Keratinocyte (primary cell): Measurements from ENCODE around the gene ABCC3. TPM values are rescaled to one million over a fixed set of nuclear protein-coding genes. Genes with fewer than 3 reads are reported as not detected.
A peak's percentile ranks its signal among the peaks of the same experiment; 100 is the strongest.

ENCODE experiments used
- DNase-seq: peaks from one replicate; pipeline ENCODE4 v3.0.0-alpha.2; 2011; ENCODE audit warnings: low read depth, missing footprints, low spot score
- FAIRE-seq: peaks from 2 replicates; lab custom pipeline; 2011; peaks lifted over from hg19 to GRCh38; lab: Jason Lieb, UNC
- H2AFZ ChIP-seq: 2 replicates; pipeline ENCODE4 v1.6.0; 2012; ENCODE audit warnings: low read length, control low read depth, inconsistent platforms; ENCODE audit not compliant: control insufficient read depth
- H3K27ac ChIP-seq: 2 replicates; pipeline ENCODE4 v1.5.1; 2011; ENCODE audit warnings: low read length; ENCODE audit not compliant: control insufficient read depth, insufficient read depth
- H3K27me3 ChIP-seq: 3 replicates; pipeline ENCODE4 v1.6.0; 2011; ENCODE audit warnings: low read length; ENCODE audit not compliant: control insufficient read depth, insufficient read depth; ENCODE audit errors: extremely low read depth
- H3K36me3 ChIP-seq, 2 experiments: 2 replicates in 1 of 2; 3 replicates in 1 of 2; pipeline ENCODE4 v1.5.1; 2011; ENCODE audit warnings: low read length in 2 of 2, mild to moderate bottlenecking in 1 of 2; ENCODE audit not compliant: control insufficient read depth in 2 of 2, insufficient read depth in 2 of 2; ENCODE audit errors: extremely low read depth in 1 of 2
- H3K4me1 ChIP-seq: 3 replicates; pipeline ENCODE4 v1.5.1; 2011; ENCODE audit warnings: low read length; ENCODE audit not compliant: control insufficient read depth, insufficient read depth; ENCODE audit errors: extremely low read depth
- H3K4me2 ChIP-seq: 3 replicates; pipeline ENCODE4 v1.6.0; 2011; ENCODE audit warnings: low read depth, low read length; ENCODE audit not compliant: control insufficient read depth, insufficient read depth; ENCODE audit errors: extremely low read depth
- H3K4me3 ChIP-seq, 3 experiments: fragments of 200-600 bp in 1 of 3; sonication (generic) in 1 of 3; 2 replicates in 2 of 3; 3 replicates in 1 of 3; pipeline ENCODE4 v1.5.1; 2011 to 2016; ENCODE audit warnings: low read length in 3 of 3, mild to moderate bottlenecking in 3 of 3, control low read depth in 2 of 3, inconsistent platforms in 1 of 3, low read depth in 1 of 3, mixed read lengths in 1 of 3, mixed run types in 1 of 3, moderate library complexity in 1 of 3; ENCODE audit not compliant: control insufficient read depth in 2 of 3, insufficient read depth in 2 of 3; ENCODE audit errors: extremely low read depth in 1 of 3
- H3K79me2 ChIP-seq: 2 replicates; pipeline ENCODE4 v1.6.0; 2012; ENCODE audit warnings: low read length; ENCODE audit not compliant: control insufficient read depth, insufficient read depth
- H3K9ac ChIP-seq: 3 replicates; pipeline ENCODE4 v1.6.0; 2011; ENCODE audit warnings: low read length; ENCODE audit not compliant: control insufficient read depth, insufficient read depth; ENCODE audit errors: extremely low read depth
- H3K9me1 ChIP-seq: 3 replicates; pipeline ENCODE4 v1.6.0; 2011; ENCODE audit warnings: low read length; ENCODE audit not compliant: control insufficient read depth, insufficient read depth; ENCODE audit errors: extremely low read depth
- H3K9me3 ChIP-seq: 2 replicates; pipeline ENCODE4 v1.5.1; 2012; ENCODE audit warnings: low read depth, low read length; ENCODE audit not compliant: control insufficient read depth
- H4K20me1 ChIP-seq: 3 replicates; pipeline ENCODE4 v1.6.0; 2011; ENCODE audit warnings: low read length; ENCODE audit not compliant: control insufficient read depth, insufficient read depth; ENCODE audit errors: extremely low read depth
- EZH2 ChIP-seq: IDR thresholded peaks from one replicate; pipeline ENCODE4 v1.6.1; 2012; ENCODE audit warnings: inconsistent platforms, mild to moderate bottlenecking, low read length, moderate library complexity
- dilution Hi-C: fragments of 300-500 bp; cut with MboI; formaldehyde crosslinking; loops from one replicate; pipeline ENCODE4 v1.7.0; 2020; ENCODE audit warnings: low sequenced_read_pairs; ENCODE audit not compliant: extremely low pct_ligation_motif_present
- polyA plus RNA-seq, 5 experiments: library from polyadenylated mRNA; depleted of rRNA in 3 of 5; stranded (reverse) in 3 of 5; stranded (forward) in 1 of 5; unstranded in 1 of 5; fragments of >200 nt; gene quantifications; 1 replicate in 1 of 5; 2 replicates in 3 of 5; 3 replicates in 1 of 5; pipeline versions ENCODE4 v1.2.1 to v1.2.3, GENCODE V29; 2011 to 2012; ENCODE audit warnings: missing spikeins in 2 of 5, low read depth in 1 of 5, low replicate concordance in 1 of 5
- TF ChIP-seq, protein P1 (sequence below), 3 experiments: IDR thresholded peaks in 1 of 3; conservative IDR thresholded peaks in 1 of 3; optimal IDR thresholded peaks in 1 of 3; 2 replicates in 2 of 3; 3 replicates in 1 of 3; pipeline versions ENCODE3 to v1.5.1; 2011; ENCODE audit warnings: low read length in 3 of 3, mild to moderate bottlenecking in 3 of 3, moderate library complexity in 2 of 3, control low read depth in 1 of 3, inconsistent platforms in 1 of 3; ENCODE audit not compliant: insufficient read depth in 2 of 3; ENCODE audit errors: extremely low read depth in 1 of 3

ABCC3 gene
- polyA plus RNA-seq, 1 donor (not counting 4 experiments of a cell fraction or from before 2014, with no cell fraction given): 41.7 TPM

DNA sequence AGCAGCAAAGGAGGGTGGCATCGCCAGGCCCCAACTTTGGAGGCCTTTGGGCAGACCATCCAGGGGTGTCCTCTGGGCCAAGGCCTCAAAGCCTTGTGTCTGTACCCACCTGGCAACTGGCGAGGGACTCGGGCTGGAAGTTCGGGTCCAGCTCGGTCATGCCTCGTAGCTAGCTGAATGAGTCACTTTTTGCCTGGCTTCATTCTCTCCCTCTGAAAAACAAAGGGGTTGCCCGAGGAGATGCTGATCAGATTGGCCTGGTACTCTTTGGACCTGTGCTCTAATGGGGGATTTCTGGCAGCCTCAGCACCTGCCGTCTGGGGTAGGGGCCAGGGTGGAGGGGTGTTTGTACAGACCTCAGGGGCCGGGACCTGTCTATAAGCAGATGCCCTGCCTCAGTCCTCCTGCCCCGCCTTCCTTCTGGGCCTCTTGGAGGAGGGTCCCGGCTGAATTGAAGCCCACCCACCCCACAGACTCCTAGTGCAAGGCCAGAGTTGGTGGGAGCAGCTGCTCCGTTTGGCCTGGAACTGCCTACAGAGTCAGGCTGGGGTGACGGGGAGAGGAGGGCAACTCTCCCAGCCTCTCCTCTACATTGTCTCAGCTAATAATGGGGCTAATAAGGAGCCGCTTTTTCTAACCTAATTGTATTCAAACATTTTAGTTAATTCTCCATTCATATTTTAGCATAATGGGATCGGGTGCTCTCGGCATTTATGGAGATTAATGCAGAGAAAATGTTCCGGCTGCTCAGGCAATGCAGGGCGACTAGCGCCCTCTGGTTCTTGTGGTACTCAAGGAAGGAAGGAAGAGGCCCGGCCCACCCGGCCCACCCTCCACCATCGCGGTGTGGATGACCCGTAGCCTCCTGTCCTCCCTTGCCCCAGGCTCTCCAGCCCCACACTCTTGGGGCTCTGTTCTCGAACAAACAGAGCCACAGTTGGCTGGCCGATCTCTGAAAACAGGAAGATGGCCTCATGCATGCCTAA is 21.4 kb upstream of the ABCC3 start:
- Histone ChIP-seq H3K27ac (no peak overlapping the region), H3K4me2 (no peak overlapping the region), H3K4me3 (no peak overlapping the region), H3K4me1 (no peaks in the 10 kb centered on the region), H3K9me1 (no peaks in the 10 kb centered on the region), H3K9me3 (no peaks in the 10 kb centered on the region), H3K79me2 (no peaks in the 10 kb centered on the region), H3K36me3 (no peaks in the 10 kb centered on the region), H2AFZ (no peak overlapping the region), H3K27me3 (peaks cover 10% of the 10 kb centered on the region), H3K9ac (no peak overlapping the region), H4K20me1 (no peaks in the 10 kb centered on the region)
- no peak for TF ChIP-seq EZH2
- TF ChIP-seq, protein P1, sequence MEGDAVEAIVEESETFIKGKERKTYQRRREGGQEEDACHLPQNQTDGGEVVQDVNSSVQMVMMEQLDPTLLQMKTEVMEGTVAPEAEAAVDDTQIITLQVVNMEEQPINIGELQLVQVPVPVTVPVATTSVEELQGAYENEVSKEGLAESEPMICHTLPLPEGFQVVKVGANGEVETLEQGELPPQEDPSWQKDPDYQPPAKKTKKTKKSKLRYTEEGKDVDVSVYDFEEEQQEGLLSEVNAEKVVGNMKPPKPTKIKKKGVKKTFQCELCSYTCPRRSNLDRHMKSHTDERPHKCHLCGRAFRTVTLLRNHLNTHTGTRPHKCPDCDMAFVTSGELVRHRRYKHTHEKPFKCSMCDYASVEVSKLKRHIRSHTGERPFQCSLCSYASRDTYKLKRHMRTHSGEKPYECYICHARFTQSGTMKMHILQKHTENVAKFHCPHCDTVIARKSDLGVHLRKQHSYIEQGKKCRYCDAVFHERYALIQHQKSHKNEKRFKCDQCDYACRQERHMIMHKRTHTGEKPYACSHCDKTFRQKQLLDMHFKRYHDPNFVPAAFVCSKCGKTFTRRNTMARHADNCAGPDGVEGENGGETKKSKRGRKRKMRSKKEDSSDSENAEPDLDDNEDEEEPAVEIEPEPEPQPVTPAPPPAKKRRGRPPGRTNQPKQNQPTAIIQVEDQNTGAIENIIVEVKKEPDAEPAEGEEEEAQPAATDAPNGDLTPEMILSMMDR (optimal IDR thresholded peaks at IDR 0.05 in 1 of 3, IDR thresholded peaks at IDR 0.05 in 1 of 3, conservative IDR thresholded peaks at IDR 0.05 in 1 of 3; ENCODE audit: extremely low read depth in 1 of 3, insufficient read depth in 2 of 3, low read length in 3 of 3): no peak
- dilution Hi-C loops: no loop called here
- DNase-seq (no peak), FAIRE-seq (peak; percentile 67)

DNA sequence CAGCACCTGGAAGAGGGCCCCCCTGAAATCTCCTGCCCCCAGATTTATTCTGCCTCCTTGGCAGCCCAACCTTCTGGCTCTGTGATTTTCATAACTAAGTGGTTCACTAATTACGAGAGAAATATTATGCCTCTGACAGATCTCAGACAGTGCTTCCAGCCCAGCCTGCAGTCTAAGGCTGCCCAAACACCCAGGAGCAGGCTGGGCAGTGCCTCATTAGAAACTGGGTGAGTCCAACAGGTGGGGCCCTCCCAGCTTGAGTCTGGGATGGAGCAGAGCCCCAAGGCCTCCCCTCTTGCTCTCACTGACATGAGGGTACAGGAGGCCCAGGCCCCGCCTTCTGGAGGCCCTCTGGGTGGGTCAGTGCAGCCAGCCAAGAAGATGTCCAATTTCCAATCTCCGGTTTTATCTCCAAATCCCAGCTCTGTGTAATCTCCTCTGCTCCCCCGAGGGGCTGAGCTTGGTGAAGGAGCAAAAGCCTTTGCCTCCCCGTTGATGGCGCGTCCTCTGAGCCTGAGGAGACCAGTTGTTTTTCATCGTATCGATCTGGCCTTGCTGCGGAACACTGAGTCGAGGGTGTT is 20.1 kb upstream of the ABCC3 start:
- H3K27me3 ChIP-seq: peaks cover 2% of the 10 kb centered on the region
- H3K4me1 ChIP-seq: peaks cover 3% of the 10 kb centered on the region
- no peak overlapping the region for H3K9ac ChIP-seq
- H3K4me2 ChIP-seq: no peak overlapping the region
- no peaks in the 10 kb centered on the region for H3K9me3 ChIP-seq
- no peaks in the 10 kb centered on the region for H3K36me3 ChIP-seq
- TF ChIP-seq, protein P1 (optimal IDR thresholded peaks at IDR 0.05 in 1 of 3, IDR thresholded peaks at IDR 0.05 in 1 of 3, conservative IDR thresholded peaks at IDR 0.05 in 1 of 3; ENCODE audit: extremely low read depth in 1 of 3, insufficient read depth in 2 of 3, low read length in 3 of 3): no peak
- no peak for TF ChIP-seq EZH2
- DNase-seq: no peak
- no peak overlapping the region for H3K27ac ChIP-seq
- dilution Hi-C loops: no loop called here
- H2AFZ ChIP-seq: no peak overlapping the region
- H3K79me2 ChIP-seq: no peaks in the 10 kb centered on the region
- H3K9me1 ChIP-seq: no peaks in the 10 kb centered on the region
- no peak for FAIRE-seq
- H3K4me3 ChIP-seq: no peak overlapping the region
- H4K20me1 ChIP-seq: no peaks in the 10 kb centered on the region
